GM12878 (cell line): Measurements from ENCODE around the gene MLXIP. TPM values are rescaled to one million over a fixed set of nuclear protein-coding genes. Genes with fewer than 3 reads are reported as not detected.

Experiments
- ATAC-seq: fragments of 200-7000 bp; cut with Tn5 transposase; 3 replicates; pipeline ENCODE4 v1.9.1; 2020; ENCODE audit warnings: mild to moderate bottlenecking, moderate library complexity
- BruUV-seq: library from RNA; stranded (reverse); fragments of 400-500 nt; replicated peaks from 2 replicates; lab custom pipeline; 2021; lab: Mats Ljungman, UMichigan
- CTCF ChIA-PET: fragments of 300-600 bp; sonication (Branson Sonifier 250); formaldehyde crosslinking; extraction: SDS; loops from one replicate; lab custom pipeline; 2021; ENCODE audit warnings: inconsistent platforms; lab: Yijun Ruan, JAX
- POLR2A ChIA-PET: fragments of 350-600 bp; formaldehyde crosslinking; extraction: SDS; loops from one replicate; lab custom pipeline; 2021; ENCODE audit warnings: inconsistent platforms; lab: Charles Lee
- RAD21 ChIA-PET: fragments of 300-600 bp; sonication (Branson Sonifier 250); formaldehyde crosslinking; loops from one replicate; lab custom pipeline; 2023; ENCODE audit warnings: antibody characterized with exemption; ENCODE audit not compliant: unreplicated experiment; lab: Charles Lee
- SMC1A ChIA-PET: fragments of 300-600 bp; sonication (Branson Sonifier 250); formaldehyde crosslinking; loops from one replicate; lab custom pipeline; 2023; ENCODE audit not compliant: unreplicated experiment, uncharacterized antibody; lab: Charles Lee
- DNase-seq: peaks from one replicate; pipeline ENCODE4 v3.0.0-alpha.2; 2011; ENCODE audit warnings: low read depth, low spot score
- FAIRE-seq: peaks from 3 replicates; lab custom pipeline; 2011; peaks lifted over from hg19 to GRCh38; lab: Jason Lieb, UNC
- H2AFZ ChIP-seq: 2 replicates; pipeline ENCODE4 v1.6.0; 2011; ENCODE audit warnings: low read depth, low read length, control low read depth; ENCODE audit not compliant: control insufficient read depth
- H3K27ac ChIP-seq: 2 replicates; pipeline ENCODE4 v1.5.1; 2011; ENCODE audit warnings: control low read depth; ENCODE audit not compliant: control insufficient read depth, insufficient read depth
- H3K27me3 ChIP-seq, 2 experiments: replicated peaks in 1 of 2; 2 replicates each; pipeline versions ENCODE4 v1.6.0 to v1.6.1; 2011; ENCODE audit warnings: low read length in 1 of 2; ENCODE audit not compliant: control insufficient read depth in 2 of 2, insufficient read depth in 2 of 2
- H3K36me3 ChIP-seq, 2 experiments: 2 replicates each; pipeline ENCODE4 v1.5.1; 2011; ENCODE audit warnings: low read length in 1 of 2; ENCODE audit not compliant: control insufficient read depth in 2 of 2, insufficient read depth in 2 of 2
- H3K4me1 ChIP-seq: 2 replicates; pipeline ENCODE4 v1.6.1; 2011; ENCODE audit warnings: mild to moderate bottlenecking, low read length, moderate library complexity, mixed read lengths; ENCODE audit not compliant: control insufficient read depth, insufficient read depth
- H3K4me2 ChIP-seq: 2 replicates; pipeline ENCODE4 v1.6.0; 2011; ENCODE audit warnings: control low read depth; ENCODE audit not compliant: control insufficient read depth, insufficient read depth
- H3K4me3 ChIP-seq: fragments of 200-600 bp; sonication (generic); 2 replicates; pipeline ENCODE4 v1.5.1; 2016
- H3K79me2 ChIP-seq: 2 replicates; pipeline ENCODE4 v1.6.0; 2011; ENCODE audit warnings: low read length; ENCODE audit not compliant: control insufficient read depth, insufficient read depth
- H3K9ac ChIP-seq: 2 replicates; pipeline ENCODE4 v1.8.0; 2011; ENCODE audit warnings: low read length, control low read depth, mixed read lengths; ENCODE audit not compliant: control insufficient read depth, insufficient read depth
- H3K9me3 ChIP-seq: replicated peaks from 3 replicates; pipeline ENCODE4 v1.5.1; 2011; ENCODE audit warnings: mild to moderate bottlenecking, low read length; ENCODE audit not compliant: control insufficient read depth, insufficient read depth
- H4K20me1 ChIP-seq: 2 replicates; pipeline ENCODE4 v1.6.0; 2011; ENCODE audit not compliant: control insufficient read depth, insufficient read depth
- ASH2L ChIP-seq: fragments of 300-600, 200-600 bp; sonication (generic); IDR thresholded peaks from 2 replicates; pipeline ENCODE4 v1.6.1; 2017; ENCODE audit warnings: low read depth, mild to moderate bottlenecking, borderline replicate concordance
- CHD2 ChIP-seq: IDR thresholded peaks from 2 replicates; pipeline ENCODE4 v1.6.1; 2011; ENCODE audit warnings: low read depth, low read length, improper control_type of control experiment, borderline replicate concordance
- HDAC2 ChIP-seq: fragments of 200-600 bp; sonication (generic); IDR thresholded peaks from 2 replicates; pipeline ENCODE4 v1.6.1; 2017
- NKRF ChIP-seq: fragments of 450-650 bp; conservative IDR thresholded peaks from 2 replicates; pipeline ENCODE4 v1.6.1; 2017; ENCODE audit warnings: mild to moderate bottlenecking, moderate library complexity
- PAX8 ChIP-seq: fragments of 450-650 bp; IDR thresholded peaks from 2 replicates; pipeline ENCODE4 v1.6.1; 2017; ENCODE audit warnings: mild to moderate bottlenecking, moderate library complexity
- RAD21 ChIP-seq: IDR thresholded peaks from 2 replicates; pipeline ENCODE4 v1.6.1; 2011; ENCODE audit warnings: mild to moderate bottlenecking, low read depth, low read length, moderate library complexity; ENCODE audit not compliant: insufficient read depth
- RAD51 ChIP-seq: fragments of 450-650 bp; IDR thresholded peaks from 2 replicates; pipeline ENCODE4 v1.6.1; 2016; ENCODE audit warnings: moderate library complexity, mild to moderate bottlenecking, inconsistent platforms
- REST ChIP-seq: IDR thresholded peaks from 2 replicates; pipeline ENCODE4 v1.6.1; 2012; ENCODE audit warnings: mild to moderate bottlenecking, low read depth, low read length
- SMAD1 ChIP-seq: fragments of 450-650 bp; IDR thresholded peaks from 2 replicates; pipeline ENCODE4 v1.6.1; 2018; ENCODE audit warnings: mild to moderate bottlenecking, low read depth; ENCODE audit not compliant: partially characterized antibody
- WGBS: methylation state at CpG from one replicate; pipeline ENCODE4 v1.1.6; 2016; ENCODE audit warnings: low lambda C conversion rate; ENCODE audit not compliant: insufficient replicate concordance, insufficient coverage; ENCODE audit errors: missing lambda C conversion rate; 5-methylcytosine and 5-hydroxymethylcytosine counted together
- in situ Hi-C: fragments of 300-500 bp; cut with MboI; formaldehyde crosslinking; loops from 9 replicates; pipeline ENCODE4 v1.14.3; 2018; ENCODE audit warnings: mixed read lengths
- intact Hi-C: fragments of 100-400 bp; cut with micrococcal nuclease; formaldehyde crosslinking; loops from one replicate; pipeline ENCODE4 v1.14.2; 2022; ENCODE audit not compliant: unreplicated experiment
- polyA plus RNA-seq, 11 experiments: library from polyadenylated mRNA; depleted of rRNA in 4 of 11; unstranded in 6 of 11; stranded (reverse) in 5 of 11; fragments of >200 nt; fragmentation: Nextera tagmentation in 4 of 11; fragmentation: Illumina TruSeq in 1 of 11; extraction: Ambion mirVana in 4 of 11; extraction: Trizol in 1 of 11; gene quantifications; 1 replicate in 1 of 11; 2 replicates in 10 of 11; pipeline versions ENCODE4 v1.2.1 to v1.2.3, GENCODE V29; 2011 to 2016; ENCODE audit warnings: inconsistent platforms in 2 of 11, missing spikeins in 2 of 11, low read depth in 1 of 11
- total RNA-seq, 4 experiments: library from RNA; depleted of rRNA in 3 of 4; stranded (reverse); fragments of >200 nt in 3 of 4; fragmentation: Illumina TruSeq in 1 of 4; extraction: Trizol in 1 of 4; gene quantifications; 2 replicates each; pipeline versions ENCODE4 v1.2.1 to v1.2.3, GENCODE V29; 2013 to 2021

The MLXIP gene
- total and polyA plus RNA-seq, 10 of the 15 experiments (the other 5 are each of a cell fraction or from before 2014, with no cell fraction given) = 1.1 to 23.7 (median 7.0) TPM

- Histone ChIP-seq H3K4me3 (no peak overlapping the region), H3K9ac (peak overlapping the region; percentile 16)
Measured at GRCh38 chr12:122029620-122030423, 48.7 kb upstream of the MLXIP start.

More at GRCh38 chr12:122029620-122030423, 48.7 kb upstream of the MLXIP start:
- no peaks in the 10 kb centered on the region; the same call in 1 of the 2 replicates for H4K20me1 ChIP-seq
- in situ Hi-C loops (no loop called here), intact Hi-C loops (loop anchor here (5.0 kb wide), 1 partner anchor 38 kb away; no protein-coding TSS in a partner anchor)
- H3K4me2 ChIP-seq = peak overlapping the region; percentile 87
- H3K27ac ChIP-seq = no peak overlapping the region
- DNase-seq (no peak), FAIRE-seq (no peak), ATAC-seq (peak; percentile 37)
- 0 out of 4 replicates have a peak, but pooled peaks cover 0 to 3% of the 10 kb centered on the region in 2 experiments for H3K27me3 ChIP-seq
- no peaks in the 10 kb centered on the region; a peak in 1 of 4 replicates for H3K36me3 ChIP-seq
- H3K9me3 ChIP-seq = no peaks in the 10 kb centered on the region
- ChIA-PET RAD21 (no interaction called here), SMC1A (interaction anchor here (1.6 kb wide), 1 partner anchor 39 kb away, joined by 5 read pairs; no protein-coding TSS in a partner anchor), CTCF (interaction anchor here (0.7 to 1.3 kb wide), 4 partner anchors 52 to 325 kb away, joined by 3 to 4 read pairs (median 3); no protein-coding TSS in a partner anchor), POLR2A (no interaction called here)
- 40% methylated on average over 28 of the region's 28 CpGs for WGBS
- H3K79me2 ChIP-seq = no peaks in the 10 kb centered on the region
- H2AFZ ChIP-seq = no peak overlapping the region
- TF ChIP-seq CHD2 (no peak), RAD21 (no peak), ASH2L (no peak), PAX8 (no peak), HDAC2 (no peak), RAD51 (no peak), NKRF (no peak), REST (no peak), SMAD1 (no peak)
- H3K4me1 ChIP-seq = peaks cover 33% of the 10 kb centered on the region
- no TSS peak for BruUV-seq
